NCI-H226 (cell line): ENCODE data around the gene PTPRN2.
"Not testable (repeated sequence)": the region's sequence is repeated elsewhere in the genome, so short reads cannot be mapped to it uniquely, and the experiment has no call there.

ENCODE experiments used
- DNase-seq: peaks from one replicate; pipeline ENCODE4 v3.0.0-alpha.2; 2015

The PTPRN2 gene

DNA sequence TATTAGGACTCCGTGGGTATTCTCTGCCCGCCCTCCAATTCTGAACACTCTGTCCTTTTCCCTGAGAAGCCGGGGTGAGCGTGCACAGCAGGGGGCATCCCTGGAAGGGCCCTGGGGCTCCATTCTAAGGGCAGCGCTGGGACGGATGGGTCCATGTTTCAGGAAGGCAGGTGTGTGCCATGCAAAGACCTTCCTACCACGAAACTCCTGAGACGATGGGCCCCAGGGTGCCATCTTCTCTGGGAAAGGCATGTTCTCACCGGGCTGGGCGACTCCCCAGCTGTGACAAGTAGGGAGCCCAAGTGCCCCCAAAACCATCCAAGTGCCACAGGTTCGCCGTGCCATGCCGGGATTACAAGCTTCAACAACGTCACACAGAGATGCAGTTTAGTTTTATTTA, 994.1 kb downstream of the PTPRN2 start:
- no peak for DNase-seq

DNA sequence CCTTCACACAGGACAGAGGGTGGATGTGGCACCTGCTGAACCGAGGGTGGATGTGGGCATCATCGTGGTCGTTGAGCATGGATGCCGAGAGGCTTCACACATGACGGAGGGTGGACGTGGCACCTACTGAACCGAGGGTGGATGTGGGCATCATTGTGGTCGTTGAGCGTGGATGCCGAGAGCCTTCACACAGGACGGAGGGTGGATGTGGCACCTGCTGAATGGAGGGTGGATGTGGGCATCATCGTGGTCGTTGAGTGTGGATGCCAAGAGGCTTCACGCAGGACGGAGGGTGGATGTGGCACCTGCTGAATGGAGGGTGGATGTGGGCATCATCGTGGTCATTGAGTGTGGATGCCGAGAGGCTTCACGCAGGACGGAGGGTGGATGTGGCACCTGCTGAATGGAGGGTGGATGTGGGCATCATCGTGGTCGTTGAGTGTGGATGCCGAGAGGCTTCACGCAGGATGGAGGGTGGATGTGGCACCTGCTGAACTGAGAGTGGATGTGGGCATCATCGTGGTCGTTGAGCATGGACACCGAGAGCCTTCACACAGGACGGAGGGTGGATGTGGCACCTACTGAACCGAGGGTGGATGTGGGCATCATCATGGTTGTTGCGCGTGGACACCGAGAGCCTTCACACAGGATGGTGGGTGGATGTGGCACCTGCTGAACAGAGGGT, 994.8 kb downstream of the PTPRN2 start:
- not testable (repeated sequence) for DNase-seq

DNA sequence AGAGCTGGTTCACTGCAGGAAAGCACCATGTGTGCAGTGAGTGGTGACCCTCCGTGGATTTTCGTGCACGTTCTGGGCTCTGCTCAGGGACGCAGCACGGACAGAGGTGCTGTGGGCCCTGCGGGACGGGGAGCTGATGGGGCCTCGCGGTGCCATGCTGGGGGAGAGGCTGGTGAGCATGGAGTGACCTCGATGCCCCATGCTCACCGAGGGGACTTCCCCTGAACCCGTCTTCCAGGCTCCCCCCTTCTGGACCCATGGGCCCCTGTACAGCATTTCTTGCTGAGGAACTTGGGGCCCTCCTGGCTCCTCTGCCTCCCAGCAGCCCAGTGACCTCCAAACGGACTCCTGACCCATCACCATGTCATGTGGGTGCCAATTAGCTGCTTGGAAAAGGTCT, 997.1 kb downstream of the PTPRN2 start:
- no peak for DNase-seq

DNA sequence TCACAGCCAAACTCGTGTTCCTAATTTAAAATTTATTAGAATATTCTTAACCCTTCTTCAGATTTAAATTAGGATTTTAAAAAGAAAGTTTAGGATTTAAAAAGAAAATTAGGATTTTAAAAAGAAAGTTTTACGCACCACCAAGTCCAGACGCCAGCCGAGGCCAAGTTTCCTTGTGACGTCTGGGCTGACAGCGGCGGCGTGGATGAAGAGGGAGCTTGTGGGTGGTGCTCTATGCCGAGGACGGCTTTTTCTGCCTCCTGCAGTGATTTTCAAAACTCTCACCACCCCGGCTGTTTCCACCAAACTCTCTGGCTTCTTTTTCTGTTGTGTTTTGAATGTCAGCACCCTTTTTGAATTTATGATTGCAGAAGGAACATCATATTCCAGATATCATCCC, 997.9 kb downstream of the PTPRN2 start:
- DNase-seq = no peak

DNA sequence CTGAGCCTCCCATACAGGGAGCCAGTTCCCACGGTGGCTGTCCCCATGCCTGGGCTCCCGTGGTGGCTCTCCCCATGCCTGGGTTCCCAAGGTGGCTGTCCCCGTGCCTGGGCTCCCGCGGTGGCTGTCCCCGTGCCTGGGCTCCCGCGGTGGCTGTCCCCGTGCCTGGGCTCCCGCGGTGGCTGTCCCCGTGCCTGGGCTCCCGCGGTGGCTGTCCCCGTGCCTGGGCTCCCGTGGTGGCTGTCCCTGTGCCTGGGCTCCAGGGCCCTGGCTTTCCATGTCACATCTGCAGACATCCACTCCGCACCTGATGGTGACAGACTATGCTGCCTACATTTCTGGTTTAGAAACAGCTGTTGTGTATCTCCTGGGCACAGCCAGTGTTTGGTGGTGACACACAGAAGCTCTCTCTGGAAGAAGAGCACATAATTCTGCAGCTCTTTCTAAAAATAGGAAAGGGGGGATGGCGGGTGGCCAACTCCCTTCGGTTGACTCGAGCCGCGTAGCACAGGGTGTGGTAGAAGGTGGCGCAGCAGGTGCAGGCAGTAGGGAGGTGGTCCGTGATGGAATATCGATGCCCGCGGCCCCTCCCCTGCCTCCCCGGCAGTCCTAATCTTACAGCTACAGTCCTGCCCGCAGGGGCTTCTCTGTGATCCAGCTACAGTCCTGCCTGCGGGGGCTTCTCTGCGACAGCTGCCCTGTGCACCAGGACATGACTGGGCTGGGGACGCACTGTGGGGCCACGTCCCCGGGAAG, 999.6 kb downstream of the PTPRN2 start:
- DNase-seq = no peak

DNA sequence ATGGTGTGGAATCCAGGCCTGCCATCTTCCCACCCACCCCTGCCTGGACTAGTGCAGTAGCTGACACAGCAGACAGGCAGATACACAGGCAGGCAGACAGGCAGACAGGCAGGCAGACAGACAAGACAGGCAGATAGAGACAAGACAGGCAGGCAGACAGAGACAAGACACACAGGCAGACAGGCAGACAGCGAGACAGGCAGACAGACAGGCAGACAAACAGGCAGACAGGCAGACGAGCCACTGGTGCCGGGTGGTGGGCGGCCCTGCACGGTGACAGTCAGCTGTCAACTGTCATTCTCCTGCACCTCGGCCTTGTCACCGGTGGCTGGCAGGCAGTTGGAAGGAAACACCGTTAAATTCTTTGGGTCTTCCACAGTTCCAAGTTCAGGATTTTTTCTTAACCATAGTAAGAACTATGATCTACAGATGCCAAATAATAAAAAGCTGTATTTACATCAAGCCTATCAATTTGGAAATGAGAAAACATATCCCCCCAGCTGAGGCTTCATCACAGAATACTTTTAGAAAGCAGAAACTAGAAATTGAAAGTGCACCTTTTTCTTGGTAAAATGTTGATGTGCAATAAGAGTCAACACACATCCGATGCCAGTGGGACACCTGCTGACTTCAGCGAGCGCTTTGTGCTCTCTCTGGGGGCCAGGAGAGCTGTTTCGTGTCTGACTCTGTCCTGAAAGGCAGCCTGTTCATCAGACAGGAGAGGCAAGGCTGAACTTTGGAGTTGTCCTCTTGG, 1000.4 kb downstream of the PTPRN2 start:
- no peak for DNase-seq

DNA sequence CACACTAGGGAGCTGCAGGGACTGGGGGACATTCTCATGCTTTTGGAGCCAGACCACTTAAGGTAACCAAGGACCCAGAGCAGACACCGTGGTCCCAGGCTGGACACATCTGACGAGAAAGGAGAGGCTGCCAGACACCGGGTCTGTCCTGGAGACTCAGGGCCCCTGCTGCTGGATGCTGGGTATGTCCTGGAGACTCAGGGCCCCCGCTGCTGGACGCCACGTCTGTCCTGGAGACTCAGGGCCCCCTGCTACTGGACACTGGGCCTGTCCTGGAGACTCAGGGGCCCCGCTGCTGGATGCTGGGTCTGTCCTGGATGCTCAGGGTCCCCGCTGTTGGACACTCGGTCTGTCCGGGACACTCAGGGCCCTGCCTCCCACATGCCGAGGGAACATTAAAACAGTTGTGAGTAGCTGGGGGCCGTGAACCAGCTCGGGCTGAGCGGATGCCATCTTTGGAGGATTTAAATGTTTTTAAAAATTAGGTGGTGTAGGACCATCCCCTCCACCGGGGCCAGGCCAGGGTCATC, 1001.1 kb downstream of the PTPRN2 start:
- no peak for DNase-seq

DNA sequence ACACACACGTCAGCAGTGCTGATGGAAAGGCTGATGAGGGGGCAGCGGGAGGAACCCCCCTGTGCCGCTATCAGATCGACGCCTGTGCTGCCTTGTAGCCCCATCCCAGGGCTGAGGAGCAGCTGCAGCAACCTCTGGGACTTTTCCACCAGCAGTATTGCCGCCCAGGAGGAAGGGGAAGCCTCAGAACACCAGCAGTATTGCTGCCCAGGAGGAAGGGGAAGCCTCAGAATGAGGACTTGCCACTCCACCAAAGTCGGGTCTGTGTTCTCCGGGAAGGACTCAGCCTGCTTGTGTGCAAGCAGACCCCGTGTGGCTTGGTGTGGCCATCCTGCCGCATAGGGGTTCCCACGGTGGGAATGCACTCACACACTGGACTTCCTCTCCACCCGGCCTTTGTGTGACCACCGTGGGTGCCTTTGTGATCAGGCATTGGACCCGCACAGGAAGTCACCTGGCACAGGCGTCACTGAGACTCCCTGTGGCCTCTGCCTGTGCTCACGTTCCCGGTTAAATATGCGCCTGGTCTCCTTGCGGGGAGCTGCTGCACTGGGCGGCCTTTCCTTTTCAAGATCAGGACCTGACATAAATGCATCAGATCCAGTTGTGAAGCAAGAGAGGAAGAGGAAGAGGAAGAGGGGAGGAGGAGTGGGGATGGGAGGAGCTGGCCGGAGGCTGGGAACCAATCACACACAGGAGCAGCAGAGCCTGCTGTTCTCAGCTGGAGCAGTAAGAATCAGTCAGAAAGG, 1002.3 kb downstream of the PTPRN2 start:
- no peak for DNase-seq

DNA sequence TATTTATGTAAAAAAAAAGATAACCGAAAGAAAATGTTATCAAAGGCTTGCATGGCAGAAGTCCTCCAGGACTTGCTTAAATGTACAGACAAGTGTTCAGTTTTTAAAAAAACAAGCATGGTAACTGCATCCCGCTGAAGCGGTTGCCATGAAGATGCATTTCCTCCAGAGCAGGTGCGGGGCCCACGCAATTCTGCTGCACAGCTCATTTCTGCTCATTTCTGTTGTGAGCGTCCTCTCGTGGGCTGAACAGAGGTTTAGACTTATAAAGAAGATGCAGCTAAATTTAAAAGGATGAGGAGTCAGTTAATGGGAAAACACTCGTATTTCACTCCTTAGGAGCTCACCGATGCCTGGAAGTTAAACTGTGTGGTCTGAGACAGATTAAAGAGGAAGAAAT, 1003.2 kb downstream of the PTPRN2 start:
- DNase-seq = no peak

DNA sequence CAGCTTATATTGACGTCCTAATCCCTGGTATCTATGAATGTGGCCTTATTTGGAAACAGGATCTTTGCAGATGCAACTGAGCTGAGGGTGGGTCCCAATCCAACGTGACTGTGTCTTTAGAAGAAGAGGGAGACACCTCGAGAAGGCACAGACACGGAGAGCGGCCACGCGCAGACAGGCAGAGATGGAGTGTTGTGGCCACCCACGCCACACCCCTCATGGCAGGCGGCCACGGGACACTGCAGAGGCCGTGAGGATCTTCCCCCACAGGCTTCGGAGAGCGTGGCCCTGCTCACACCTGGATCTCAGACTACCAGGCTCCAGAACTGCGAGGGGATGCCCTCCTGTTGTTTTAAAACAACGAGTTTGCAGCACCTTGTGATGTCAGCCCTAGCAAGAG, 1005.9 kb downstream of the PTPRN2 start:
- no peak for DNase-seq

DNA sequence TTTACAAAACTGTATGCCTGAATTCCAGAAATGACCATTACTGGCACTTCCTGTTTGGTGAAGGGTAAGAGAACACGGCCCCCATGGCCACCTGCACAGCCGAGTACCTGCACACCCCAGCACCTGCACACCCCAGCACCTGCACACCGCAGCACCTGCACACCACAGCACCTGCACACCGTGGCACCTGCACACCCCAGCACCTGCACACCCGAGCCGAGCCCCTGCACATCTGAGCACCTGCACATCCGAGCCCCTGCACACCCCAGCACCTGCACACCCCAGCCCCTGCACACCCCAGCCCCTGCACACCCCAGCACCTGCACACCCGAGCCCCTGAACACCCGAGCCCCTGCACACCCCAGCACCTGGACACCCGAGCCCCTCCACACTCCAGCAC, 1007.3 kb downstream of the PTPRN2 start:
- no peak for DNase-seq

DNA sequence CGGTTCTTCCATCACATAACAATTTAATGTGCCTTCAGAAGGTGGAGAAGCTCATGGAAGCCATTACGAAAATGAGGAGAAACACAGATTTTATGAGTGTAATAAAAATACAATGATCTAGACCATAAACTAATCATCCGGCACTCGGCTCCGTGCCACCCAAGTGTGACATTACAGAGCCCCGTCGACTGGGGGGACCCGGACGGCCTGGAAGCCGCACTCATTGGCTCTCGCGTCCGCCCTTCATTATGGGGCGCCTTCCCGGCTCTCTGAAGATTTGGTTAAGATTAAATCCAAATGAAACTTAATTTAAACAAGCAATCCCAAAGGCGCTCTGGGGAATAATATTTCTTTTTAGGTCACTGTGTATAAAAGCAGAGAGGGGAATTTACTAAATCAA, 1008.2 kb downstream of the PTPRN2 start:
- DNase-seq = no peak

DNA sequence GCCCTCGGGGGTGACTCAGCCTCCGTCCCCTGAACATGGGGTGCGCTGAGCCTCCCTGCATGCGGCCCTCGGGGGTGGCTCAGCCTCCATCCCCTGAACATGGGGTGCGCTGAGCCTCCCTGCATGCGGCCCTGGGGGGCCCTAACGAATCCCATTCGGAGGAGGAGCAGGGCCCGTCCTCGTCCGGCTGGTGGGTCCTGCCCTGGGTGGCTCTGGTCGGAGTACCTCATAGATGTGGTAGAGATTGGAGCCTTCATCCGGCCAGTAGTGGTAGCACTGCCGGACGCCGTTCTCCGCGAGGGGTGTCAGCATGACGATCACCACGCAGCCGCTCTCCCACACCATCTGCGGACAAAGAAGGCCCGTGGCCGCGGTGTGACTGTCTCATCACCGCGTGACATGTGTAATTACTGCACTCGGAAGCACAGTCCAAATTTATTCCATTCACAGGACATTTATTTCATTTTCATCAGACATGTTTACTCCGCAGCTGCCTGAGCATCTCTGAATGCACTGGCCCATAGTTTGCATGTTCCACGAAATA, 1009.8 kb downstream of the PTPRN2 start:
- DNase-seq = no peak

DNA sequence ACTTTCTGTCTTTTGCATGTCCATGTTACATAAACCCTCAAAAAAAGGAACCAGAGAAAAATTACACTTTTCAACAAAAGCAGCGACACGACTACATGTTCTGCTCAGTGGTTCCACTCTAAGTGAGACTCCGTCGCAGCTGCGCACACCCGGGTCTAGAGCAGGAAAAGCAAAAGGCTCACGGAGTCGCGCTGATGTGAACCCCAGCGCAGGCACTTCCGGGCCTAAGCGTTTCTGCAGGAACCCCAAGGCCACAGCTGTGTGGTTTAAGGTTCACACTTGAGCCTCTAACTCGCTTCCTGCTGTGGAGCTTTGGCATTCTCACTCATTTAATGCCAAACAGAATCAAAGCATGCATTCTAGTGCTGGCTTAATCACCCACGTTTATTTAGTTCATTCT, 1010.6 kb downstream of the PTPRN2 start:
- DNase-seq = no peak

DNA sequence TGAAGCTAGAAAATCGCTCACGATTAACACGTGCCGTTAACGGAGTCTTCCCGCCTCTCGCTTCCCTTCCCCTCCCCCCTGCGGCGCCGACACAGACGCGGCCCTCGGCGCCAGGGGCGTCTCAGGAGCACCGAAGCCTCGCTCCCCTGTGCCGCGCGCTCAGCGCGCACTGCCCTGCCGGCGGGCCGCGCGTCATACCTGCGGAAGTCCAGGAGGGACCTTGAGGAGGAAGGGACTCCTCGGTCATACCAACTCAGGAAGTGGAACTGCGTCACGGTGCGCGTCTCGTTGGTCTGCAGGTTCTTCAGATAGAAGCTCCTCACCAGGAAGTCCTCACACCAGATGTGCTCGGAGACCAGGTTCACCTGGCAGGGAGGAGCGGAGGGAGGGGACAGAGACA, 1011.2 kb downstream of the PTPRN2 start:
- no peak for DNase-seq

DNA sequence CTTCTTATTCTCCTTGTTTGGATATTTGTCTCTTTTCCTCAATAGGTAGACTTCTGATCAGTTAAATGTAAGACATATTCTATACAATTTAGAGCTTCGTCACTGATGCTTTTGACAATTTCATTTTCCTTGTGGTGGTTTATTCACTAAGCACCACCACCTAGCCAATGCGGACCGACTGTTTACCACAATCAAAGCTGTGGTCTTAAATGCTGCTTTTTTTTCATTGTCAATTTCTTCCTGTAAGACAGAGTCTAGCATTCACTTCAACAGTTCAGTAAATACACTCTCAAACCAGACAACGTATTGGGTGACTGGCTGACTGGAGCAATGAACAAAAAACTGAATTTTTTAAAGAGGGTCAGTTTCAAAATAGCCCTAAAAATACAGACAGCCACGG, 1011.8 kb downstream of the PTPRN2 start:
- DNase-seq = no peak

DNA sequence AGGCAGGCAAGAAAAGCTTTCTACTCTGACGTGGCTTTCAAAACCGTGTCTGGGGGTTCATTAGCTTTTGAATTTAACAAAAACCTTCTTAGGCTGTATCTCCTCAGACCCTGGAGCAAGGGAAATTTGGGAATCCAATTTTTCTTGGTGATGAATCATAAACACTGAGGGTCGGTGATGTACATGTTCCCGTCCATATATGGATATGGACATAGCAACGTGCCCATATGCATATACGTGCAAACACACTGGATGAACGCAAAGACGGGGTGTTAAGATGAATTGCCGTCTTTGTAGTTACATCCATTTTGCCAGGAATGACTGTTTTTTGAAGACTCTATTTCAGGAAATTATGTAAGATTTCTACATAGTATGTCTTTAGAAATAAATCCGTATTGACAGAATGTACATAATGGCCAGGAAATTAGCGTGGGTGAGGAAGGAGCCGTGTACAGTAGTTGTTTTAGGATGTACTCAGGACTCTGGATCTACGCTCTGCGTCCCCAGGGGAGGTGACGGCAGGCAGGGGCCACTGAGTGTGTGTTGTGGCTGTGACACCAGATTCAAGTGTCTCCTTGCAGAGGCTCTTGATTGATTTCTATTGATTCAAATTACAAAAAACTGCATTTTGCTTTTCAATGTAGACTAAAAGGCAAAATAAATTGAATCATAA, 1012.6 kb downstream of the PTPRN2 start:
- DNase-seq = no peak

DNA sequence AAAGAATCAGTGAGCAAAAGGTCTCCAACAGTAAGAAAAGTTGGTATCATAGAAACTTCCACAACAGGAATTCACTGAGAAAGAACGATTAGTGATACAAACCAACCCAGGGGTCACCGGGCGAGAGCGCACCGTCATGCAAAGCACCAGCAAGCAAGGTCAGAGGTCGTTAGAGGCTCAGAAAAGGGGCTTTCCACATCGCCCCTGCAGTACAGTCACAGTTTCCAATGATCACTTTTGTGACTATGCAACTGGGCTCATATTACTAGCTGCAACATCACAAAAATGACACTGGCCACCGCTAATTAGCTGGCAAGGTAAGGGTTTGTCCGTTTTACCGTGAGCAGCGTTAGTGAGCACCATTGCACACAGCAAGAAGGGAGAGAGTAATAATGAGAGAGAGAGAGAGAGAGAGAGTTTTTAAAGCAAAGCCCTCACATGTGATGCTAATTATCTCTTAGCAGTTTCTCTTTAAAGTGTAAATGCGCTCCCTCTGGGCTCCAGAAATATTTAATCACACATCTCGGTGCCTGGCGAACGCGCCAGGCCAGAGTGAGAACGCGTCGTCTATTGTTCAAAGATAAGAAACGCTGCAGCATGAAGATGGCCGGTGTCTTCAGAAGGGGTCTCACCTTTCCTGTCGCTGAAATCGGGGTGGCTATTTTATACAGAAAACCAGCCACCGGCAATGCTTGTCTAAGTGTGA, 1013.4 kb downstream of the PTPRN2 start:
- no peak for DNase-seq

DNA sequence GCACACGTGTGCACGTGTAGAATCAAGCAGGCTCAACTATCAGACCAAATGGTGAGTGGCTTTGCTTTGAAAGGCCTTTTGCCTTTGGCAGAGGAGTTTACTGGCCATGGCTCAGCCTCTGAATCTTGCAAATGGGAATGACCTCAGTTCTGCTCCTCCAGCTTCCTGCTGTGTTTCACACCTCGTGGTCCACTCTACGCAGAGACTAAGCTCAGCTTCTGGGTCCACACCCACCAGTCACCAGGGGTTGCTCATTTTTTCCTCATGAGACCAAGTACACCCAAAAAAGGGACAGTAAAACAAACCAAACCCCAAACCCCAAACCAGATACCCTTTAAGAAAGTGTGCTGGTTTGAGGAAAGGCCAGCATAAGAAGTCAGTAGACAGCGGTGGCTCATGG, 1014.4 kb downstream of the PTPRN2 start:
- no peak for DNase-seq

DNA sequence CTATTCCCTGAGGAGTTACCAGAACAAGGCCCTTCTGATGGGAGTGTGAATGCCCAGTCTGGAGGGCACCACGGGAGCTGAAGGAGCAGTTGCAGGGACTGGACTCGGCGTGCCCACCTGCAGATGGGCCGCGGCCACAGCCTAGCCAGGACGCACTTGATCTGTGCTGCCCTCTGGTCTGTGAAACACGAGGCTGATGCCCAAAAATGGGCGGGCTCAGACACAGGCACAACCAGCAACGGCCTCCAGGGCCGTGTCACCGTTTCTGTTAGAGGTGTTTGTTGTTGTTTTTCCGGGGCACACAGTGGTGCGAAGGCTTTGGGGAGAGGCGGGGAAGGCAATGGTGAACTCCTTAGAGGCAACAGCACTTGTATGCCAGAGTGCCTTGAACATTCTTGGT, 1015.0 kb downstream of the PTPRN2 start:
- DNase-seq = no peak

DNA sequence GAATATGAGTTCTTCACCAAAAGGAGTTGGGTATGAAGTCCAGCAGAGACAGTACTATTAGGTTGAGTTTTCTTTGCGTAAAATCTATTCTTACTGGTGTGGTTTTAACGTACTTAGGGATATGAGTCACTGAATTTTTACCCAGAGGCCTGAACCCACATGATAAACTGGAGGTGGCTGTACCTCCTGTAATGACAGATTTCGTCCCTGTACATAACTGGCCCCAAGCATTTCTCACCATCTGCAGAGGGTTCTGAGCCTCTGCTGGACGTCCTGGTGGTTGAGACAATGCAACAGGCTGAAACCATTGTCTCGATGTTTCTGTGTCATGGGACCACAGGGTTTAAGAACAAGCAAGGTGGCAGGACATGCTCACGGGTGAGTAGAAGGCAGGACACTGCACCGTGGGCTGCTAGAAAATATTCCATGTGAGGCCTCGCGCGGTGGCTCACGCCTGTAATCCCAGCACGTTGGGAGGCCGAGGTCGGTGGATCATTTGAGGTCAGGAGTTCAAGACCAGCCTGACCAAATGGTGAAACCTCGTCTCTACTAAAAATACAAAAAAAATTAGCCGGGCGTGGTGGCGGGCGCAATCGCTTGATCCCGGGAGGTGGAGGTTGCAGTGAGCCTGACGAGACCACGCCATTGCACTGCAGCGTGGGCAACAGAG, 1017.0 kb downstream of the PTPRN2 start:
- DNase-seq = no peak
